ENCODE data around the gene TWIST2.

DNA sequence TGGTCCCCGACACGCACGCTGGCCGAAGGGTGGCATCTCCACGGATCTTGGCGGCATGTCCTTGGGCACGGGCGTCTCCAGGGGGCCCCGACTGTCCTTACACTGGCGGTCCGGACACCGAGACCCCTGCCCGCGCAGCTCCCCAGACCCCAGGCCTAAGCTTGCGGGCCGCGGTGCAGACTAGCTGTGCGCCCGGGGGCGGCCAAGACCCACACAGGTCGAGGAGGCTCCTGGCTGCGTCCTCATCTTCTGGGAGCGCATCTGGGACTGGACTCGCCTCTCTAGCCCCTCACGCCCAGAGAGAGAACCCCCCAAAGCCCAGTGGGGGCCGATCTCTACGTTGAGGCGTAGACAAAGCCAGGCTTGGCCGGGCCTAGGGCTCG lies 475 bp upstream of the TWIST2 start:
- TF ChIP-seq, protein P1, sequence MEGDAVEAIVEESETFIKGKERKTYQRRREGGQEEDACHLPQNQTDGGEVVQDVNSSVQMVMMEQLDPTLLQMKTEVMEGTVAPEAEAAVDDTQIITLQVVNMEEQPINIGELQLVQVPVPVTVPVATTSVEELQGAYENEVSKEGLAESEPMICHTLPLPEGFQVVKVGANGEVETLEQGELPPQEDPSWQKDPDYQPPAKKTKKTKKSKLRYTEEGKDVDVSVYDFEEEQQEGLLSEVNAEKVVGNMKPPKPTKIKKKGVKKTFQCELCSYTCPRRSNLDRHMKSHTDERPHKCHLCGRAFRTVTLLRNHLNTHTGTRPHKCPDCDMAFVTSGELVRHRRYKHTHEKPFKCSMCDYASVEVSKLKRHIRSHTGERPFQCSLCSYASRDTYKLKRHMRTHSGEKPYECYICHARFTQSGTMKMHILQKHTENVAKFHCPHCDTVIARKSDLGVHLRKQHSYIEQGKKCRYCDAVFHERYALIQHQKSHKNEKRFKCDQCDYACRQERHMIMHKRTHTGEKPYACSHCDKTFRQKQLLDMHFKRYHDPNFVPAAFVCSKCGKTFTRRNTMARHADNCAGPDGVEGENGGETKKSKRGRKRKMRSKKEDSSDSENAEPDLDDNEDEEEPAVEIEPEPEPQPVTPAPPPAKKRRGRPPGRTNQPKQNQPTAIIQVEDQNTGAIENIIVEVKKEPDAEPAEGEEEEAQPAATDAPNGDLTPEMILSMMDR (IDR thresholded peaks at IDR 0.05): no peak
- TF ChIP-seq POLR2A (IDR thresholded peaks at IDR 0.05) (no peak), EP300 (IDR thresholded peaks at IDR 0.05) (no peak)

All from tibial nerve (tissue), 4 donors.